Activated CD8-positive, alpha-beta memory T cell treated with anti-CD3 and anti-CD28 coated beads for 36 hours (primary cell): ENCODE data around the gene PDE4B. TPM values are rescaled to one million over a fixed set of nuclear protein-coding genes. Genes with fewer than 3 reads are reported as not detected.

Experiments used
- CTCF ChIA-PET: fragments of 350-600 bp; sonication (Branson Sonifier 250); formaldehyde crosslinking; loops from one replicate; lab custom pipeline; 2021; ENCODE audit warnings: antibody characterized with exemption; lab: Charles Lee
- POLR2A ChIA-PET: fragments of 350-600 bp; sonication (Branson Sonifier 250); formaldehyde crosslinking; loops from one replicate; lab custom pipeline; 2021; ENCODE audit warnings: antibody characterized with exemption; lab: Charles Lee
- total RNA-seq, 2 experiments: library from RNA; stranded (reverse); gene quantifications; one replicate each; pipeline ENCODE4 v1.2.3, GENCODE V29; 2021

PDE4B gene
- total RNA-seq, 2 experiments from 2014 or later = 32.2 to 33.8 TPM

DNA sequence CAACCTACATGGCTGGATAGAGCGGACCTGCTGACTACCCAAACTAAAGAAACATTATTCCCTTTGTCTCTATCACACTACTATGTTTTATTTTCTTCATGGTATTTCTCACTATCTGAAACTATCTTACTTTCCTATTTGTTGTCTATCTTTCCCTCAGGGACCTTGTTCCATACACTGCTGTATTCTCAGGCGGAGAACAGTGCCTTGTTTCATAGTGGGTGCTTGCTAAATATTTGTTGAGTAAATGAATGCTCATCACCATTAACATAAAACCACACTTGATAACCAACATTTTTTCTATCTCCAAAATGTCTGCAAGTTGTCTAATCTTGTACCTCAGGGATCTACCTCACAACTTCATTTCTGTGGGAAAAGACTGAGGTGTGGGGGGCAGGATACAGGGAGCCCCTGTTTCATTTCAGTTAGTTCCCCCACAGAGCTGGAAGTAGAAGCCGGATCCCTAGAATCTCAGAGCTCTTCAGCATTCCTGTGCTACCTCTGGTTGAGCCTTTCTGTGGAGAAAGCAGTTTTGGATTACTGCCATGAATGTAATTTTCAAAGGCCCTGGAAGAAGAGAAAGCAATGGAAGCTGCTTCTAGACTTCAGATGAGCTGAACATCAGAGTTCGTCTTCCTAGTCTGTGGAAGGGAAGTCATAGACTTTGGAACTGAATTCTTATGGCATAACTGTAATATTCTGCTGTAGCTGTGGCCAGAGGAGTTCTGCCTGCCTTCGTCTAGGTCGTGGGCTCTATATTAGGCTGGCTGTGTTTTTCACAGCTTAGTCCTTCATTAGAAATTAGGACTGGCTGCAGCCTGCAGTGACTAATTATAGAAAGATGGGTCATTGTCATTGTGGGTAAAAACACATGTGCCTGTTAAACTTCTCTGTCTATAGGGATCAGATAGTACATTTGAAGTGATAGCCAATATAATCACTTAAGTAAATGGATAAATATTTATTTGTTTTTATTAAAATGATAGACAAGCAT lies 448.1 kb downstream of the PDE4B start:
- ChIA-PET CTCF (interaction anchor here (0.8 to 4.8 kb wide), 5 partner anchors 203 to 287 kb away, joined by 3 to 47 read pairs (median 30); no protein-coding TSS in a partner anchor), POLR2A (no interaction called here)

DNA sequence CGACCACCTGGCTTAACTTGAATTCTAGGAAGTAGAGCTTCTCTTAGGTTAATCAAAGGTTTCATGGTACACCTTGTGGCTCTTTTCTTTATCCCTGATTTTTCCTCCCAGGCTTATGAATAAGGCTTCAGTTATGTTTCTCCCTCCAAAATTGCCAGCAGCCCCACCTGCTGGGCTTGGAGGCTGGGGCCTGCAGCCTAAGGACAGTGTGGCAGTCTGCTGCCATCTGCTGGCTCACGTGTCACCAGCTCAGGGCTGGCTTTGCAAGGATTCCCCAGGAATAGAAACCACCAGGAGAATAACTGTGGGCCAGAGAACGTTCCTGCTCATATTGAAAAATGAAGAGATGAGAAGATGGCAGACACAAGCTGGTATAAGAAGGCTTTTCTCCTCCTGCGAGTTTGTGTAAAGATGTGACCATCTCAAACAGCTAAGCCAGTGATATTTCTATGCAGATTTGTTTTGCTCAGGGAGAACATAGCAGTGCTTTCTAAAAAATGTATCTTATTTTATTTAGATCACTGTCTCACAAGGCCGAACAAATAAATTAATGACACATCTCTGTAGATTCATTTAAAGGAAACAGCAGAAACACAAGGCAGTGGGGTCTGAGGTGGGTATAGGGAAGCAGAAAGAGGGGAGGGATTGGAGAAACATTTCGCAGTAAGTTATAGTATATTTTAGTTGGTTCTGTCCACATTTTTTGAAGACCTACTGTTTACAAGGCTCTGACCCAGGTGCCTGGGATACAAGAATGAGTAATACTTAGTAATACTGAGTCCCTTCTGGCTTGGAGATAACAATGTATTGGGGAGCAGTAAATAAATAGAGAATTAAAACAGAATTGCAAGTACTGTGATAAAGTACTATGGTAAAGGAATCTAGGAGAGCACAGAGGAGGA lies 450.2 kb downstream of the PDE4B start:
- CTCF ChIA-PET = interaction anchor here (0.6 to 4.8 kb wide), 30 partner anchors 9 to 588 kb away, joined by 3 to 47 read pairs (median 4); no protein-coding TSS in a partner anchor
- POLR2A ChIA-PET = interaction anchor here (1.1 kb wide), 1 partner anchor 122 kb away, joined by 3 read pairs; no protein-coding TSS in a partner anchor

DNA sequence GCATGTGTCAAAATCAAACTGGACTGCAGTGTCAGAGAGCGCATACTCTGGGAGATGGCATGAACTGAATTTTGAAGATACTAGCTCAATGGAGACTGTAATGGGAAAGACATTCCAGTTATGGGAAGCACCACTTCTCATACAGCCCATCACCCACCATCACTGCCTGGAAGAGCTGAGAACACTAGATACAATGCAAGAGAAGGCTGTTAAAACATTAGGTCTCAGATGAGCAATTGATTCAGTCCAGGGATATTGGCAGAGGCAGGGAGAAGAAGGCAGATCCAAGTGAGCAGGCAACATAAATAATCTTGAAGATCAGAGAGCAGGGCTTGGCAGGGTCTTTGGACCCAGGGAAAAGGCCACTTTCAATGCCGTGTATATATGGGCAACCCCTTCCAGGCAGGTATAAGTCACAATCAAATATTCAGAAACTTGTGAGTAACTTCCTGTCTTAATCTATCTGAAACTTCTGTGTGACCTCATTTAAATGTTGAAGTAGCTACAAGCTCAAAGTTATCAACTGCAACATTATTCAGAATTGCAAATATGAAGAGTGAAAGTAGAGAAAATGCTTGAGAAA lies 450.9 kb downstream of the PDE4B start:
- POLR2A ChIA-PET = interaction anchor here (1.1 kb wide), 1 partner anchor 121 kb away, joined by 3 read pairs; no protein-coding TSS in a partner anchor
- CTCF ChIA-PET = interaction anchor here (0.9 to 4.8 kb wide), 11 partner anchors 12 to 287 kb away, joined by 3 to 47 read pairs (median 6); no protein-coding TSS in a partner anchor

DNA sequence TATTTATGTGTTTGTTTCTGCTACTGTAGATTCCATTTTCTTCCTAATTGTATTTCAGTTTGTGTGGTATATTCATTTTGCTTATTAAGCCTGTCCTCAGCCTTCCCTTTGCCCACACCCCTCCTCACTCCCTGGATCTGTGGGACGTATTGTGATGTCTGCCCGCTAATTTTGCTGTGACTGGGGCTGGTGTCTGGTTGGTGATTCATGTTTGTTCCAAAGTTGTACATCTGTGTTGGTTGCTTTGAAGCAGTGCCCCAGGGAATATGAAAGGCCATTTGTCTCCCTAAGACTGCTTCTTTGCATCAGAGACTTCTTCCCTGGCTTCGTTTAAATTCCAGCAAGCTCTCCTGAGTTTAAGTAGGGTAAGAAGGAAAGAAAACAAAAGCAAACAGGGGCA lies 451.7 kb downstream of the PDE4B start:
- CTCF ChIA-PET = interaction anchor here (1.0 to 4.8 kb wide), 5 partner anchors 32 to 288 kb away, joined by 3 to 47 read pairs (median 30); no protein-coding TSS in a partner anchor
- POLR2A ChIA-PET = no interaction called here

DNA sequence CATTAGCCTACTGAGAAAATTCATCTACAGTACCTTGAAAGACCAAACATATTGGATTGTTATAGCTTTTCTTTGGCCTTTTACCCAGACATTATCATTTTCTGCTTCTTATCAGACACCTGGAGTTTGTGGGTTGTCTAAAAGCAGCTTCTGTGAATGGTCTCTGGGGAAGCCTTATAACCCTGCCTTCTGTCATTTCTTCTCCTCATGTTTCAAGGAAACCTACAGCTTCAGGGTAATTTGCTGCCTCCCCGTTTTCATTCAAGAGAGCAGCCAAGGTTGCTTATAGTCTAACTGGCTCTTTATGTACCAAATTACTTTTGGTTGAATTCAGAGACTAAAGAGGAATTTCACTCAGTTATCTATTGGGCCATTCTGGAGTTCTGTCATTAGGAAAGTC lies 453.0 kb downstream of the PDE4B start:
- CTCF ChIA-PET = interaction anchor here (1.2 to 8.9 kb wide), 3 partner anchors 191 to 200 kb away, joined by 3 to 69 read pairs (median 9); no protein-coding TSS in a partner anchor
- POLR2A ChIA-PET = no interaction called here

DNA sequence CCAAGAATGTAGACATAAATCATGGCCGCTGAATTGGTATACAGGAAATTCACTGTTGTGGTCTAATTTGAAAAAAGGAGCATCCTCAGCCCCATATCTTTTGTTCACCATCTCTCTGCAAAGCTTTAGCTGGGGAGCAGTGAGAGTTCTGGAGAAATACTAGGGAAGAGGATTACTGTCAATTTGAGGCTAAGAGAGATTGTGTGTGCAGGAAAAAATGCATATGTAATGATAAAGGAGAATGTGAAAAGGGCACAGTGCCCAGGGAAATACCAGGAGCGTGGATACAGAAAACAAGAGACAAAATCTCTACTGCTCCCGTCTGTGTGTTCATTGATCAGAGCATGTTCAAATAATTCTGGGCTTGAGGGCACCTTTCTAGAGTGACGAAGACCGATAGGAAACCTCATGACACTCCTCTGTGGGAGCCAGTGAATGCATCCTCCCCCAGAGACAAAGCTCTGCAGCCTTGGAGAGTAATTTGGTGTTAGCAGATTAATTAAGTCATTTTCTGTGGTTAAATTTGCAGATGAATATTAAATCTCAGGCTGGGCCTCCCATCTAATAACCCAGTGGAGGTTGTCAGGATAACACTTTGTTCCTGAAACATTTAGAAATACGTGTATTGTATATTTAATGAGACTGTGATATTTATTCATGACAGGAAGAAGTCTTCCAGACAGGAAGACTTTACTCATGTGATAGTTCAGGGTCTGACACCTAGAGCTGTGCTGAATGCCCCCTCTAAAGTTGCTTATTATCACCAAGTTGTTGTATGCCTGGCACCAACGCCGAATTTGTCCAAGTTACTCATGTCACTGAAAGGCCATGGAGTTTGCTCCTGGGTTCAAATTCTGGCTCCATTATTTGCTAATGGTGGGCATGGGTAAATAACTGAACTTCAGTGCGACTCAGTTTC lies 453.9 kb downstream of the PDE4B start:
- CTCF ChIA-PET = interaction anchor here (0.9 to 8.9 kb wide), 7 partner anchors 10 to 282 kb away, joined by 3 to 69 read pairs (median 3); no protein-coding TSS in a partner anchor
- POLR2A ChIA-PET = interaction anchor here (1.0 to 1.8 kb wide), 6 partner anchors 28 to 199 kb away, joined by 3 to 8 read pairs (median 5); no protein-coding TSS in a partner anchor

DNA sequence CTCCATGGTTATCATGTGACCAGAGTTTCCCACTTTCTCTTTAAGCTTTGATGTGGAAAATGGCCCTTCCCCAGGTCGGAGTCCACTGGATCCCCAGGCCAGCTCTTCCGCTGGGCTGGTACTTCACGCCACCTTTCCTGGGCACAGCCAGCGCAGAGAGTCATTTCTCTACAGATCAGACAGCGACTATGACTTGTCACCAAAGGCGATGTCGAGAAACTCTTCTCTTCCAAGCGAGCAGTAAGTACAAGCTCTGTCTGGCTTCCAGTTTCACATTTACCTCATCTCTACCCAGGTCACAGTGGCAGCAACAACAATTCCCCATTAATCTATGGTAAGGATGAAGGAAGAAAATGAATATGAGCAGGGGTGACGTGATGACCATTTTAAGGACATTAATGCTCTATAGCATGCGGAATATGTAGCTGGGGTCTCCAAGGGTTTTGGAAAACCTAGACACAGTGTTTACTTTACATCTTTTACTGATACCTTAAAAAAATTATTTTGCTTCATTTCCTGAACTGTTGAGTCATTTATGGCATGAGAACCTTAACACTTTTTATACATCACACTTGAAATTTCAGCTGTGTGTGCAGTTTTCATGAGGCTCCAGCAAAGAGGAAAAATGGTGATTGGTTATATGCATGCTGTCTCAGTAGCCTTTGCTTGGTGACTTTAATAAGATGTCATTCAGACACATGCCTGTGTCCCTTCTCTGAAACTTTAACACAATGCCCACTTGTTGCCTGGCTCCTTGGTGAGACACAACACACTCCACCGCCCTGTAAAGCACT lies 454.9 kb downstream of the PDE4B start:
- POLR2A ChIA-PET = interaction anchor here (0.7 to 1.8 kb wide), 8 partner anchors 11 to 722 kb away, joined by 3 to 8 read pairs (median 4); no protein-coding TSS in a partner anchor
- CTCF ChIA-PET = interaction anchor here (0.6 to 8.9 kb wide), 8 partner anchors 9 to 575 kb away, joined by 3 to 69 read pairs (median 4); no protein-coding TSS in a partner anchor

DNA sequence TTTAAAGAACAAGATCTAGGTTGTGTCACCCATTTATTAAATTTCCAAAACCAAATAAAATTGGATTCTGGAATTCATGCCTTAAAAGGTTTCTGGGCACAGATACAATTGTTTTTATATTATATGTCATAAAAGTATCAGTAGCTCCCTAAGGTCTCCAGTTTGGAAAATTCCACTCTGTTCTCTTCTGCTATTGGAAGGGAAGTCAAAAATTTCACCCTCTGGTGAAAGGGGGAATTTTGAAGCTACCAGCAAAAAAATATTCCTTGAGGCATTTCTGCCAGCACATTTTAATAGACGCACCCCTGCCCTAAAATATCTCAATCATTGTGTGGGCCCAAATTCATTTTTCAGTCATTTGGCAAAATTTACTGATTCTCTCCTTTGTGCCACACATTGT lies 455.6 kb downstream of the PDE4B start:
- CTCF ChIA-PET = interaction anchor here (1.2 to 8.9 kb wide), 3 partner anchors 9 to 198 kb away, joined by 3 to 69 read pairs (median 7); no protein-coding TSS in a partner anchor
- POLR2A ChIA-PET = interaction anchor here (1.3 to 1.8 kb wide), 5 partner anchors 11 to 197 kb away, joined by 3 to 8 read pairs (median 5); no protein-coding TSS in a partner anchor

DNA sequence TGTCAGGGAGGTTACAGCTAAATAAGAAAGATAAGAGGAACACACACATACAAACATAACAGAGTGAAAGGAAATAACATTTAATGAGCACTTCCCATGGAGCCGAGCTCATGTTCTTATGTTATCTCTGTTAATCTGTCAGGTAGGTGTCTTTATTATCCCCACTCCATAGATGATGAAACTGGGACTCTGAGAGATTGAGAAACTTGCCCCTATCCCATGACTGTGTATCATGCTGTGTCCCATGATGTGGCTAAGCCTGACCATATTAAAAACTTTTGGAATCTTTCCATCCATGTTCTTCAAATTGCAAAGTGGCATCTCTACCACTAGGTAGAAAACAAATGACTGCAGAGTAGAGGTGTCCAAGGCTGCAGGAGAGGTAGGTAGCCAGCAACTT lies 456.1 kb downstream of the PDE4B start:
- POLR2A ChIA-PET = interaction anchor here (1.4 kb wide), 1 partner anchor 10 kb away, joined by 3 read pairs; no protein-coding TSS in a partner anchor
- CTCF ChIA-PET = interaction anchor here (2.0 to 8.9 kb wide), 2 partner anchors 8 to 197 kb away, joined by 7 to 69 read pairs; no protein-coding TSS in a partner anchor

DNA sequence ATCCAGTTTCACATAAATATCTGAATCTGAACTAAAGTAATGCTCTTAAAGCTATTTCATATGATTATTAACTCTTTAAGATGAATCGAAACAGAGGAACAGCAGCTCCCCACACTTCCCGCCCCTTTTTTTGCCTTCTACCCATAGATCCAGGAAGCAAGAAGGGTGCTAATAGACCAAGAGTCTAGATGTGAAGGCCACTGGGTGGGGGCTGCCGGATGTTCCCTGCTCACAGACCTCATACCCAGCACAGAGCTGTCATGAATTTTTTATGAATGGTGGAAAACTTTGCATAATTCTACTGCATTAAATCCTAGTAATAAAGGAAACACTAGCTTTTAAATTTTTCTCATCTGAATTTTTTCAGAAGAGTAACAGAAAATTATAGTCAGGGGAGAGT lies 457.4 kb downstream of the PDE4B start:
- ChIA-PET CTCF (interaction anchor here (1.0 to 8.9 kb wide), 2 partner anchors 82 to 196 kb away, joined by 3 to 69 read pairs; no protein-coding TSS in a partner anchor), POLR2A (no interaction called here)

DNA sequence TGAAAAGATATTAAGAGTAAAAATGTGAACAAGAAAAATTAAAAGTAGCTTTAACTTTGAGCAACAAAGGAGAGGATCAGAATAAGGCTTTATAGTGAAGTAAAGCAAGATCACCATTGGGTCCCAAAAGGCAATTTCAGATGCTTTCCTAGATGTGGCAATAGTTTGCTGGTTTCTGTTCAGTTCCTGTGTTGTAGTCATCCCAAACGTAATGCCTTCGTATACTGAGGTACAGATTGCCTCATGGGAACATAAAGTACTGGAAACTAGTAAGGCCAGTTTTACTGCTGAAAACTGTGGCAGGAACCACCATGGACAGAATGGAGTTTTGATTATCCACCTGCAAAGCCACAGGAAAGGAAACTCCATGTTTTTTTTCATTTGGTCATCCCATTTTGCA lies 457.8 kb downstream of the PDE4B start:
- POLR2A ChIA-PET = no interaction called here
- CTCF ChIA-PET = interaction anchor here (1.0 to 8.9 kb wide), 2 partner anchors 81 to 195 kb away, joined by 3 to 69 read pairs; no protein-coding TSS in a partner anchor

DNA sequence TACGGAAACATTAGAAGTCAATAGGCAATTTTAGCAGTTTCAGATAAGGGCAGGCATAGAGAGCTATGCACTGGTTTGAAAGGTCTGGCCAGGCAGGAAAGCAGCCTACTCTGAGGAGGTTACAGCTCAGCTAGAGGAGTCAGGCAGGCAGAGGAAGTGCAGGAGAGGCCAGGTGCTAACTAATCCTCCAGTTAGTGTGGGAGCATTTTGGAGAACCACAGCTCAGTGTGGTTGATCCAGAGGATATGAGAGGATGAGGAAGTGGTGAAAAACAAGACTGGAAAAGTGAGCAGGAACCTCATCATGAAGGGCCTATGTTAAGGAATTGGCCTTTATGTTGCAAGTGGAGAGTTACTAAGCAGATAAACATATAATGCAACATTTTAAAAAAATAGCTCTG lies 458.9 kb downstream of the PDE4B start:
- ChIA-PET POLR2A (no interaction called here), CTCF (interaction anchor here (0.9 to 8.9 kb wide), 3 partner anchors 9 to 194 kb away, joined by 4 to 69 read pairs (median 7); no protein-coding TSS in a partner anchor)

DNA sequence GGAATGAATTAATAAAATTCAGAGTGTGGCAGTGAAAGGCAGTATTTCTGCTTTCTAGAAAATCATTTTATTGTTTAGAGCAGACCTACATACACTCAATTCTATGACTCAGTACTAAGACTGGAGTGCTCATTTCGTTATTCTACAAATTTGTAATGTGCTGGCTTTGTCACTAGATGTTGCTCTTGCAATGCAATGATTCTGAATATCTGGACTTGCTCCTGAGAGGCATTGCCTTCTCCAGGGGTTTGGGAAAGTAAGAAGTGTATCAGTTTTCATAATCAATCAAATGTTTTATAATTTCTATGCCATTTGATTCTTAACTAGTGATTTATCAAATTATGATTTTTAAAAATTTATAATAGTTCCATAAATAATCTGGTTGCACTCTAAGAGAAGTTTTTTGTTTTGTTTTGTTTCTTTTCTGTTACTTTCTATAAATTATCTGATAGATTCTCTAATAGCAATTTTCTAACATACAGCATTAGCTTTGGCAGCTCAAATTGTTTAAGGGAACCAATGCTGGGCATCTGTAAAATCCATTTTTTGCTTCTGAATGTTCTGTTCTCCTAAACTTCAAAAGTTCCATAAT lies 460.7 kb downstream of the PDE4B start:
- CTCF ChIA-PET = interaction anchor here (0.6 to 8.9 kb wide), 7 partner anchors 11 to 192 kb away, joined by 3 to 69 read pairs (median 5); no protein-coding TSS in a partner anchor
- POLR2A ChIA-PET = no interaction called here

DNA sequence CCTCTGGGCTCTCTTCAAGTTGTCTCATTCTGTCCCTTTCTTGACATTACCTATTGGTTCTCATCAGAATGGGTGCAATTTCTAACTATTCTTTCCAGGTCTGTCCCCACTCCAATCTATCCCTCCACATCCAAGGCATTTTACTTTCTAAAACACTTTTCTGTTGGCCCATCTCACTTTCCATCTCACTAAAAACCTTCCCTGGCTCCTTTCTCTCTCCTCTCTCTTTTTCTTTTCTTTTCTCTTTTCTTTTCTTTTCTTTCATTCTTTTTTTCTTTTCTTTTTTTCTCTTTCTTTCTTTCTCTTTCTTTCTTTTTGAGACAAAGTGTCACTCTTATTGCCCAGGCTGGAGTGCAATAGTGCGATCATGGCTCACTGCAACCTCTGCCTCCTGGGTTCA lies 462.1 kb downstream of the PDE4B start:
- POLR2A ChIA-PET = no interaction called here

More for the DNA sequence above, 462.1 kb downstream of the PDE4B start:
- CTCF ChIA-PET = interaction anchor here (1.4 kb wide), 1 partner anchor 87 kb away, joined by 6 read pairs; no protein-coding TSS in a partner anchor
